ENCODE measurements around the gene DELE1.

GRCh38 chr5:141928051-141928450 is 4.4 kb downstream of the DELE1 start:
- TF ChIP-seq POLR2A (IDR thresholded peaks at IDR 0.05): no peak
- no peak for TF ChIP-seq CTCF (IDR thresholded peaks at IDR 0.05)
